SK-N-SH (cell line): ENCODE measurements around the gene OSBP2. TPM values are rescaled to one million over a fixed set of nuclear protein-coding genes. Genes with fewer than 3 reads are reported as not detected.

Source experiments
- CTCF ChIA-PET: fragments of 300-600, 350-600 bp; formaldehyde crosslinking; extraction: SDS; loops from one replicate; lab custom pipeline; 2021; lab: Yijun Ruan, JAX
- POLR2A ChIA-PET: fragments of 350-600 bp; sonication (Branson Sonifier 250); formaldehyde crosslinking; extraction: SDS; loops from one replicate; lab custom pipeline; 2020; ENCODE audit warnings: antibody characterized with exemption, inconsistent platforms; lab: Yijun Ruan, JAX
- DNase-seq: peaks from one replicate; pipeline ENCODE4 v3.0.0; 2012
- H2AFZ ChIP-seq: fragments of 200-600 bp; sonication (generic); 2 replicates; pipeline ENCODE4 v1.8.1; 2016; ENCODE audit warnings: antibody characterized with exemption, mild to moderate bottlenecking, low read depth
- H3F3A ChIP-seq: fragments of 200-600 bp; sonication (generic); replicated peaks from 2 replicates; pipeline ENCODE3; 2016; ENCODE audit warnings: antibody characterized with exemption, mild to moderate bottlenecking; ENCODE audit not compliant: insufficient read depth
- H3K27ac ChIP-seq, 2 experiments: fragments of 200-500 bp in 1 of 2; fragments of 200-600 bp in 1 of 2; sonication (Bioruptor generic) in 1 of 2; sonication (generic), shearing (Covaris generic) in 1 of 2; 2 replicates each; pipeline versions ENCODE4 v1.5.1 to v1.6.1; 2014 to 2016; ENCODE audit warnings: low read depth in 2 of 2, inconsistent platforms in 1 of 2, low read length in 1 of 2, mild to moderate bottlenecking in 1 of 2, mixed read lengths in 1 of 2
- H3K27me3 ChIP-seq: fragments of 200-600 bp; sonication (generic), shearing (Covaris generic); 2 replicates; pipeline ENCODE4 v1.6.1; 2016; ENCODE audit warnings: mixed run types; ENCODE audit not compliant: insufficient read depth
- H3K36me3 ChIP-seq, 2 experiments: fragments of 200-500 bp in 1 of 2; fragments of 200-600 bp in 1 of 2; sonication (Bioruptor generic) in 1 of 2; sonication (generic) in 1 of 2; replicated peaks in 1 of 2; 2 replicates each; pipeline versions ENCODE3 to v1.5.1; 2014 to 2016; ENCODE audit warnings: low read length in 1 of 2, mild to moderate bottlenecking in 1 of 2; ENCODE audit not compliant: insufficient read depth in 2 of 2, control insufficient read depth in 1 of 2
- H3K4me1 ChIP-seq, 2 experiments: fragments of 200-500 bp in 1 of 2; fragments of 200-600 bp in 1 of 2; sonication (Bioruptor generic) in 1 of 2; sonication (generic), shearing (Covaris generic) in 1 of 2; 2 replicates each; pipeline versions ENCODE4 v1.5.1 to v1.6.1; 2014 to 2016; ENCODE audit warnings: low read depth in 1 of 2, low read length in 1 of 2, mixed run types in 1 of 2; ENCODE audit not compliant: insufficient read depth in 2 of 2, control insufficient read depth in 1 of 2
- H3K4me2 ChIP-seq: fragments of 200-600 bp; sonication (generic), shearing (Covaris generic); 2 replicates; pipeline ENCODE4 v1.6.1; 2017; ENCODE audit warnings: mixed run types
- H3K4me3 ChIP-seq, 2 experiments: fragments of 200-500 bp in 1 of 2; fragments of 200-600 bp in 1 of 2; sonication (Bioruptor generic) in 1 of 2; sonication (generic), shearing (Covaris generic) in 1 of 2; 2 replicates each; pipeline versions ENCODE4 v1.5.1 to v1.8.1; 2014 to 2016; ENCODE audit warnings: low read depth in 2 of 2, inconsistent platforms in 1 of 2, low read length in 1 of 2, mild to moderate bottlenecking in 1 of 2, mixed read lengths in 1 of 2, moderate library complexity in 1 of 2
- H3K79me2 ChIP-seq: fragments of 200-600 bp; sonication (generic); 2 replicates; pipeline ENCODE4 v1.8.1; 2017; ENCODE audit warnings: mild to moderate bottlenecking; ENCODE audit not compliant: insufficient read depth
- H3K9ac ChIP-seq: fragments of 200-600 bp; sonication (generic); 2 replicates; pipeline ENCODE4 v1.6.1; 2017; ENCODE audit warnings: mixed run types
- H3K9me2 ChIP-seq: fragments of 200-600 bp; sonication (generic); 2 replicates; pipeline ENCODE4 v1.6.1; 2017; ENCODE audit warnings: mixed run types
- H3K9me3 ChIP-seq: fragments of 200-600 bp; sonication (generic); 2 replicates; pipeline ENCODE4 v1.6.1; 2017; ENCODE audit warnings: mixed run types, mild to moderate bottlenecking, moderate library complexity
- H4K20me1 ChIP-seq: fragments of 200-600 bp; sonication (generic); 2 replicates; pipeline ENCODE4 v1.6.1; 2017; ENCODE audit warnings: mild to moderate bottlenecking, mixed run types; ENCODE audit not compliant: insufficient read depth
- CHD2 ChIP-seq: fragments of 150-350 bp; IDR thresholded peaks from 2 replicates; pipeline ENCODE4 v1.6.1; 2018; ENCODE audit warnings: low read length; ENCODE audit not compliant: partially characterized antibody
- ELF1 ChIP-seq: IDR thresholded peaks from 2 replicates; pipeline ENCODE4 v1.4.0; 2012
- FOXJ3 ChIP-seq: sonication (generic); formaldehyde crosslinking; IDR thresholded peaks from 2 replicates; pipeline ENCODE4 v1.5.1; 2020; ENCODE audit warnings: mild to moderate bottlenecking, missing genetic modification reagents
- GATA2 ChIP-seq: sonication (generic); formaldehyde crosslinking; IDR thresholded peaks from 2 replicates; pipeline ENCODE4 v1.5.0; 2020; ENCODE audit warnings: mild to moderate bottlenecking, missing genetic modification reagents
- JUND ChIP-seq: IDR thresholded peaks from 2 replicates; pipeline ENCODE4 v1.4.0; 2012
- MEF2A ChIP-seq: IDR thresholded peaks from 2 replicates; pipeline ENCODE4 v1.4.0; 2012; ENCODE audit warnings: low read depth, borderline replicate concordance
- REST ChIP-seq: IDR thresholded peaks from 2 replicates; pipeline ENCODE4 v1.6.1; 2012; ENCODE audit warnings: mild to moderate bottlenecking, low read depth, low read length, moderate library complexity
- RFX5 ChIP-seq: IDR thresholded peaks from 2 replicates; pipeline ENCODE4 v1.6.1; 2012; ENCODE audit warnings: mild to moderate bottlenecking, improper control_type of control experiment, low read length
- RXRA ChIP-seq: IDR thresholded peaks from 2 replicates; pipeline ENCODE4 v1.4.0; 2012; ENCODE audit warnings: low read depth, mild to moderate bottlenecking, borderline replicate concordance
- SIN3A ChIP-seq: IDR thresholded peaks from 2 replicates; pipeline ENCODE4 v1.6.1; 2012; ENCODE audit warnings: low read depth, mild to moderate bottlenecking, low read length, moderate library complexity, borderline replicate concordance
- TAF1 ChIP-seq: IDR thresholded peaks from 2 replicates; pipeline ENCODE4 v1.6.1; 2012; ENCODE audit warnings: low read depth, mild to moderate bottlenecking, low read length, moderate library complexity, borderline replicate concordance
- TCF12 ChIP-seq: IDR thresholded peaks from 2 replicates; pipeline ENCODE4 v1.4.0; 2012
- TEAD4 ChIP-seq: IDR thresholded peaks from 2 replicates; pipeline ENCODE4 v1.4.0; 2012; ENCODE audit warnings: mild to moderate bottlenecking, borderline replicate concordance; ENCODE audit not compliant: insufficient read depth
- YY1 ChIP-seq: IDR thresholded peaks from 2 replicates; pipeline ENCODE4 v1.4.0; 2012; ENCODE audit warnings: low read depth, mild to moderate bottlenecking
- ZBTB33 ChIP-seq: IDR thresholded peaks from 2 replicates; pipeline ENCODE4 v1.4.0; 2012; ENCODE audit warnings: low read depth, borderline replicate concordance
- WGBS: methylation state at CpG from one replicate; pipeline ENCODE4 v1.1.6; 2017; ENCODE audit warnings: low lambda C conversion rate; 5-methylcytosine and 5-hydroxymethylcytosine counted together
- polyA plus RNA-seq, 3 experiments: library from polyadenylated mRNA; depleted of rRNA; stranded (reverse); fragments of >200 nt; gene quantifications; 2 replicates each; pipeline ENCODE4 v1.2.3, GENCODE V29; 2012
- TF ChIP-seq, protein P1 (sequence below): fragments of 150-350 bp; IDR thresholded peaks from 2 replicates; pipeline ENCODE4 v1.6.1; 2016; ENCODE audit warnings: mild to moderate bottlenecking, low read depth, low read length

The OSBP2 gene
- polyA plus RNA-seq, 1 of the 3 experiments (the other 2 are of a cell fraction): 3.1 TPM

DNA sequence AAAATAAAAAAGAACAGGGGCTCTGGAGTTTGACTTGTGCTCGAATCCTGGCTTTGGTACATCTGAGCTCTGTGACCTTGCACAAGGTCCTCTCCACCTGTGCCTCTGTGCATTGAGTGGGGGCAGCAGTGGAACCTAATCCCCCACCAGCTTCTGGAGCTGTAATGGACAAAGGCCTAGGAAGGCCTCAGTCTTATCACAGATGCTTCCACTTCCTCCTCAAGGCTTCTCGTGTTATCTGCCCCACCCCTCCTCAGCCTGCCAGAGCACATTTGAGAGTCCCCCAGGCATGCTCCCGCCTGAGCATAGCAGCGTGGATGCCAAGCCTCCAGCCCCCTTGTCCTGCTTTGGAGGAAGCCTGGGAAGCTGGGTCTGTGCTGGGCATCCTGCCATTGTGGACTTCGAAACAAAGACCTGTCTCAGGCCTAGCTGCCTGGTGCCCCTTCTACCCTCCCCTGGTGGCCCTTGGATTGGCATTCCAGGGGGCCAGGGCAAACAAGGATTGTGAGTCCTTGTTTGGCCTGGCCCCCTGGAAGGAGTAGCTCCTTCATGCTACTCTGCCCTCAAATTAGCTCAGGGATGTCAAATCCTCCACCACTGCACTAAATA lies 44.1 kb upstream of the OSBP2 start (continued):
- TF ChIP-seq ZBTB33 (no peak), JUND (no peak), RXRA (no peak), TEAD4 (no peak), RFX5 (no peak), REST (no peak), ELF1 (no peak)
- TF ChIP-seq, protein P1, sequence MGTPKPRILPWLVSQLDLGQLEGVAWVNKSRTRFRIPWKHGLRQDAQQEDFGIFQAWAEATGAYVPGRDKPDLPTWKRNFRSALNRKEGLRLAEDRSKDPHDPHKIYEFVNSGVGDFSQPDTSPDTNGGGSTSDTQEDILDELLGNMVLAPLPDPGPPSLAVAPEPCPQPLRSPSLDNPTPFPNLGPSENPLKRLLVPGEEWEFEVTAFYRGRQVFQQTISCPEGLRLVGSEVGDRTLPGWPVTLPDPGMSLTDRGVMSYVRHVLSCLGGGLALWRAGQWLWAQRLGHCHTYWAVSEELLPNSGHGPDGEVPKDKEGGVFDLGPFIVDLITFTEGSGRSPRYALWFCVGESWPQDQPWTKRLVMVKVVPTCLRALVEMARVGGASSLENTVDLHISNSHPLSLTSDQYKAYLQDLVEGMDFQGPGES: no peak
- TF ChIP-seq, all 33 proteins: peak for 0

DNA sequence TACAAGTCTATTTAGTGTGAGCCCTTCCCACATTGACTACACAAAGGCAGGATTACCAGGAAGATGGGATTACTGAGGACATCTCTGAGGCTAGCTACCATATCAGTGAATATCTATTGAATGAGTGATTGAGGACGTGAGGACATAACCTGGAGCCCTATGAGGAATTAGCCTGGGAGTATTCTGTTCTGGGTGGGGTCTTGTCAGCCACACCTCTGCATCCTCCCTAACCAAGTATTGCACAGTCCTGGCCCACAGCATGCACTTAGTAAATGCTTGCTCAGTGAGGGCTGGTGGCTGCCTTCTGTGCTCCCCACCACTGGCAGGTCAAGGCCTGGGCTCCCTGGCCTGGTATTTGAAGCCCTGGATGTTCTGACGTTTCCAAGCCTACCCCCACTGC lies 41.8 kb upstream of the OSBP2 start:
- no peak overlapping the region for H3K4me3 ChIP-seq
- no peaks in the 10 kb centered on the region for H3K9me3 ChIP-seq
- no peak overlapping the region for H3K4me2 ChIP-seq
- POLR2A ChIA-PET: interaction anchor here (1.6 kb wide), 1 partner anchor 15 kb away, joined by 4 read pairs; the partner anchor contains the start of gene DUSP18
- no peak overlapping the region for H2AFZ ChIP-seq
- TF ChIP-seq TAF1: no peak
- TF ChIP-seq MEF2A: no peak
- no peak for TF ChIP-seq CHD2
- TF ChIP-seq FOXJ3 (CRISPR knock-in tag): no peak
- no peak for TF ChIP-seq YY1
- no peak for TF ChIP-seq SIN3A
- TF ChIP-seq GATA2: no peak
- no peak for TF ChIP-seq TCF12
- peaks cover 8% of the 10 kb centered on the region; the same call in 1 of the 2 replicates for H3K79me2 ChIP-seq
- H3K9me2 ChIP-seq: no peaks in the 10 kb centered on the region
- H3K9ac ChIP-seq: no peak overlapping the region
- 86% methylated on average over 2 of the region's 2 CpGs for WGBS
- H3F3A ChIP-seq: peaks cover 8% of the 10 kb centered on the region
- no peaks in the 10 kb centered on the region for H4K20me1 ChIP-seq
- H3K27ac ChIP-seq: no peak overlapping the region
- CTCF ChIA-PET: no interaction called here
- peaks cover 3 to 5% of the 10 kb centered on the region in 2 experiments; a peak in 1 of 4 replicates for H3K4me1 ChIP-seq
- no peaks in the 10 kb centered on the region for H3K36me3 ChIP-seq
- no peak for DNase-seq
- H3K27me3 ChIP-seq: no peaks in the 10 kb centered on the region
